Measurements from ENCODE around the gene UPK3A.
A peak's percentile ranks its signal among the peaks of the same experiment; 100 is the strongest.
"Not testable (repeated sequence)": the region's sequence is repeated elsewhere in the genome, so short reads cannot be mapped to it uniquely, and the experiment has no call there.

Gene UPK3A

DNA sequence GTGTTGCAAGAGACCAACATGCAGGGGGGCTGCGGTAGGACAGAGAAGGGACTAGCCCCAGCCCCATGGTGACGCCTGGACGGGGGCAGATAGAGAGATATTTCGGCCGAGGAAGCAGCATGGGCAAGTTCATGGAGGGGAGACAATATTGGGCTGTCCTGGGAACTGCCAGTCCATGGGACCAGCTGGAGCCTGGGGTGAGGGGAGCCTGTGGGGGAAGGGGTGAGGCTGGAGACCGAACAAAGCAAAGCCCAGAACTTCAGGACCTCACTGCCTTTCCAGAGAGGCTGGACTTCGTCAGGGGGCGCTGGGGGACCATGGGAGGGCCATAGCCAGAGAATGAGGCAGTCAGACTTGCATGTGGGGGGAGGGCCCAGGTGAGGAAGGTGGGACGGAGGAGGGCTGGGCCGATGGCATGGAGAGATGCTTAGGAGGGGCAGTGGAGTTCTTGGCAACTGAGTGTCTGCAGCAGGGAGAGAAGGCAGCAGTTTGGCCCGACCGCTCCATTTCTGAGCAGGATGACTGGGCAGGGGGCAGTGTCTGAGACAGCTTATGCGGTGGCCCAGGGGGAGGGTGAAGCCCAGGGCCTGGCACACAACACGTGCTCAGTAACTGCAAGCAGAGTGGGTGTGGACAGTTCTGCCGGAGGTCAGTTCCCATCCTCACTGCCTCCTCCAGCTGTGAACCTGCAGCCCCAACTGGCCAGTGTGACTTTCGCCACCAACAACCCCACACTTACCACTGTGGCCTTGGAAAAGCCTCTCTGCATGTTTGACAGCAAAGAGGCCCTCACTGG, 712 bp downstream of the UPK3A start:
- no peak for DNase-seq

DNA sequence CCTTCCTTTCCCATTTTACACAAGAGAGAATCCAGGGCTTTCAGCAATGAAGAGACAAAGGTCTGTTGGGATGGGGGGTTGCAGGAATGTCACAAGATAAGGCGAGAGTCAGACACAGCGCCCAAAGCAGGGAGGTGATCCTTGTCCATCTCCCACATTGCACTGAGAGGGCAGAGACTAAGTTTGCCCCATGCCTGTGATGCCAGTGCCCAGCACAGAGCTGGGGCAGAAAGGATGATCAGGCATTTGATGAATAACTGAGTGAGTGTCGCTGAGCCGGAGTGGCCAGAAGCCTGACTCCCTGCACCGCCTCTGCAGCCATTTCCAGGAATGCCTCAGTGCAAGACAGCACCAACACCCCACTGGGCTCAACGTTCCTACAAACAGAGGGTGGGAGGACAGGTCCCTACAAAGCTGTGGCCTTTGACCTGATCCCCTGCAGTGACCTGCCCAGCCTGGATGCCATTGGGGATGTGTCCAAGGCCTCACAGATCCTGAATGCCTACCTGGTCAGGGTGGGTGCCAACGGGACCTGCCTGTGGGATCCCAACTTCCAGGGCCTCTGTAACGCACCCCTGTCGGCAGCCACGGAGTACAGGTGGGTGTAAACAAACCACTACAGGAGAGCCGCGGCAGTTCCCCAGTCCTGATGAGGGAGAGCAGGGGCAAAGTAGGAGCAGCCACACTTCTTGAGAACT, 2.3 kb downstream of the UPK3A start:
- DNase-seq: no peak

DNA sequence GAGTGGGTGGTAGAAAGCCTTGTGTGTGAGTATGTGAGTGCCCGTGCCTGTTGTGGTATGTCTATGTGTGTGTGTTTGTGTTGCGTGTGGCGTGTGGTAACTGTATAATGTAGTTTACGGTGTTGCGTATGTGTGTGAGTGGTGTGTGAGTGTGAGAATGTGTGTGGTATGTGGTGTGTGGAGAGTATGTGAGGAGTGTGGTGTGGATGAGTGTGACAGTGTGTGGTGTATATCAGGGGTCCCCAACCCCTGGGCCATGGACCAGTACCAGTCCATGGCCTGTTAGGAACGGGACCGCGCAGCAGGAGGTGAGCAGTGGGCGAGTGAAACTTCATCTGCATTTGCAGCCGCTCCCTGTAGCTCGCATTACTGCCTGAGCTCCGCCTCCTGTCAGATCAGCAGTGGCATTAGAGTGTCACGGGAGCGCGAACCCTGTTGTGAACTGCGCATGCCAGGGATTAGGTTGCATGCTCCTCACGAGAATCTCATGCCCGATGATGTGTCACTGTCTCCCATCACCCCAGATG, 5.7 kb downstream of the UPK3A start:
- DNase-seq: no peak

DNA sequence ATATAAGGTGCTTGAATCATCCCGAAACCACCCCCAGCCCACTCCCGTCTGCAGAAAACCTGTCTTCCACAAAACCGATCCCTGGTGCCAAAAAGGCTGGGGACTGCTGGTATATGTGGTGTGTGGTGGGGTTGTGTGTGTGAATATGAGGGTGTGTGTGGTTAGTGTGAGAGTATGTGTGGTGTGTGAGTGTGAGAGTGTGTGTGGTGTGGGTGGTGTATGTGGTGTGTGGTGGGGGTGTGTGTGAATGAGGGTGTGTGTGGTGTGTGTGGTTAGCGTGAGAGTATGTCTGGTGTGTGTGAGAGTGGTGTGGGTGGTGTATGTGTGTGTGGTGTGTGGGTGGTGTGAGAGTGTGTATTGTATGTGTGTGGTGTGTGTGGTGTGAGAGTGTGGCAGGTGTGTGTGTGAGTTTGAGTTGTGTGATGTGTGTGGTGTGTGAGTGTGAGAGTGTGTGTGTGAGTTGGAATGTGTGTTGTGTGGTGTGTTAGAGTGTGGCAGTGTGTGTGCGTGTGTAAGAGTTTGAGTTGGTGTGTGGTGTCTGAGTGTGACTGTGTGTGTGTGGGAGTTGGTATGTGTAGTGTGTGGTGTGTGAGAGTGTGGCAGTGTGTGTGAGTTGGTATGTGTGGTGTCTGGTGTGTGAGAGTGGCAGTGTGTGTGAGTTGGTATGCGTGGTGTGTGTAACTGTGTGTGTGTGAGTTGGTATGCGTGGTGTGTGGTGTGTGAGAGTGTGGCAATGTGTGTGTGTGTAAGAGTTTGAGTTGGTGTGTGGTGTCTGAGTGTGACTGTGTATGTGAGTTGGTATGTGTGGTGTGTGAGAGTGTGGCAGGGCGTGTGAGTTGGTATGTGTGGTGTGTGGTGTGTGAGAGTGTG, 6.5 kb downstream of the UPK3A start:
- no peak for DNase-seq

DNA sequence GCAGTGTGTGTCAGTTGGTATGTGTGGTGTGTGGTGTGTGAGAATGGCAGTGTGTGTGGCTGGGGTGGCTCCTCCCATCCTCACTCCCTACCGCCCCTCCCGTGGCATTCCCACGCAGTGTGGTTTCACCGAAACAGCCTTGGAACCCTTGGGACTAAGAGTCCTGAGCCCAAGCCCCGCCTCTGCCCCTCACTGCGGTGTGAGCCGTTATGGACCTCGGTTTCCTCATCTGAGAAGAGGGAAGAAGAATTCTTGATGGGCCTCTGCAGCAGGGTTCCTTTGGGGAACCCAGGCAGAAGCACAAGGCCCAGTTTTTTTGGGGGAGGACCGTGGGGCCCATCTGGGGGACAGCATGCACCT, 7.2 kb downstream of the UPK3A start:
- DNase-seq: no peak

DNA sequence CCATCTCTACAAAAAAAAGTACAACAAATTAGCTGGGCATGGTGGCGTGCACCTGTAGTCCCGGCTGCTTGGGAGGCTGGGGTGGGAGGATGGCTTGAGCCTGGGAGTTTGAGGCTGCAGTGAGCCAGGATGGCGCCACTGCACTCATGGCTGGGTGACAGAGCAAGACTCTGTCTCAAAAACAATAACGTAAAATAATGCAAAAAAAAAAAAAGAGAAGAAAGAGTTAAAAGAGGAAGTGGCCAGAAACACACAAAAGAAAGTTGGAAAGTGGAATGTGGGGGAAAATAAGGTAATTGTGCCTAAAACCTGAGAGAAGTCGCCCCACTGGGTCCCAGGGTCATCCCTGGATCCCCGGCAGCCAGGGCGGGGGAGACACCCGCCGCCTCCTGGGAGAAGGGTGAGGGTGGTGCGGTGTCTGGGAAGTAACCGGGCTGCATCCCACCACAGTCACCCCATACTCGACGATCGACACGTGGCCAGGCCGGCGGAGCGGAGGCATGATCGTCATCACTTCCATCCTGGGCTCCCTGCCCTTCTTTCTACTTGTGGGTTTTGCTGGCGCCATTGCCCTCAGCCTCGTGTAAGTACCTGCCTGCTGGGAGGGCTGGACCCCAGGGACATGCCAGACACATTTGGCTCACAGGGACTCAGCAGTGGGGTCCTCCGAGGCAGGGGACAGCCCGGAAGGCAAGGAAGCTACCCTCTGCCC, 8.1 kb downstream of the UPK3A start:
- no peak for DNase-seq

DNA sequence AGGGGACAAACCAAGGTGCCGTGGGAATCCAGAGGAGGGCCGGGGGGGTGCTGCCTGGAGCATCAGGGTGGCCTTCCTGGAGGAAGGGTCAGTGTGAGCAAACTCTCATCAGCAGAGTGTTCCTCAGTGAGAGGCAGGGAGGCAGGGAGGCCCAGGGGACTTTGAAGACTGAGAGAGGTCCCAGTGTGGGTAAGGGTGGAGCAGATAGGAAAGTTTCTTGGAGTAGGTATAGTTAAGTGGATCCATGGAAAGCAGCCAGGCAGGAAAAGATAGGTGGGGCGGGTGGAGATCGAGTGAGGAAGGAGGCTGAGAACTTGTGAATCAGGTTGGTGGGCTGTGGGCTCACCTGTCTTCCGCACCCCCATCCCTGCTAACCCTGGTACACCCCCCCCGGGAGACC, 9.3 kb downstream of the UPK3A start:
- DNase-seq: no peak

DNA sequence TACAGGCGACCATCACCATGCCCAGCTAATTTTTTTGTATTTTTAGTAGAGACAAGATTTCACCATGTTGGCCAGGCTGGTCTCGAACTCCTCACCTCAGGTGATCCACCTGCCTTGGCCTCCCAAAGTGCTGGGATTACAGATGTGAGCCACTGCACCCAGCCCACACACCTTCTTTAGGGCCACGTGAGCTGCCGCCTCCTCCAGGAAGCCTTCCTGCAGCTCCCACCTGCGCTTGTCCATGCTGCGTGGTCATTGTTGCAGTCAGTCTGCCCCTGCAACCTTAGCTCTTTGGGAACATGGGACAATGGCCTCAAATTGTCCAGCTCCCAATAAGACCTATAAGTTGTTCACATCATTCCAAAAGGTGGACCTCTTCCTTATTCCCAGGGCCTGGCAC, 10.3 kb downstream of the UPK3A start:
- DNase-seq: not testable (repeated sequence)

DNA sequence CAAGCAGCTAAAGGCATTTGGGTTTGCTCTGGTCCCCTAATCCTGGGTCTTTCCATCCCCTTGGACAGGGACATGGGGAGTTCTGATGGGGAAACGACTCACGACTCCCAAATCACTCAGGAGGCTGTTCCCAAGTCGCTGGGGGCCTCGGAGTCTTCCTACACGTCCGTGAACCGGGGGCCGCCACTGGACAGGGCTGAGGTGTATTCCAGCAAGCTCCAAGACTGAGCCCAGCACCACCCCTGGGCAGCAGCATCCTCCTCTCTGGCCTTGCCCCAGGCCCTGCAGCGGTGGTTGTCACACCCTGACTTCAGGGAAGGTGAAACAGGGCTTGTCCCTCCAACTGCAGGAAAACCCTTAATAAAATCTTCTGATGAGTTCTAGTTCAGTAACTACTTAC, 10.7 kb downstream of the UPK3A start:
- DNase-seq: no peak

DNA sequence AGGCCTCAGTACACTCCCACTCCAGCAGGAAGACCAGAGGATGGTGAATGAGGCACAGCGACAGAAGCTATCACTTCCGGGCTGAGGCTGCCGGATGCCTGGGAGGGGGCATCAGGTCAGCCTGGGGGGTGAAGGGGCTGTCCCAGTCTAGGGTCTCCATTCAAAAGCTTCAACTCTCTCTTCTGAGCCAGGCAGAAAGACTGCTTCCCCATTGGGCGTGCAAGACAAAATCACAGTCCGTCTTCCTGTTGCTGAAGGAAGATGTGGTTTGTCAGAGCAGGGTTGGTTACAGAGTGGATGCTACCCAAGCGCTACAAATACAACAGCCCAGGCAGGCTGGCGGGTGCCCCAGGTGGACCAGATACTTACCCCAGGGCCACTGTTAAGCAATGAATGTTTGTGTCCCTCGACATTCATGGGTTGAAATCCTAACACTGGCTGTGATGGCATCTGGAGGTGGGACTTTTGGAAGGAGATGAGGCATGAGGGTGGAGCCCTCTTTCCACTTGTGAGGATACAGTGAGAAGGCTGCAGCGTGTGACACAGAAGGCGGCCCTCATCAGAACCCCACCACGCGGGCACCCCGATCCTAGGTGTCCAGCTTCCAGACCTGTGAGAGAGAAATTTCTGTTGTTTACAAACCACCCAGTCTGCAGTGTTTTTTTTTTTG, 12.0 kb downstream of the UPK3A start:
- DNase-seq: peak; percentile 40

DNA sequence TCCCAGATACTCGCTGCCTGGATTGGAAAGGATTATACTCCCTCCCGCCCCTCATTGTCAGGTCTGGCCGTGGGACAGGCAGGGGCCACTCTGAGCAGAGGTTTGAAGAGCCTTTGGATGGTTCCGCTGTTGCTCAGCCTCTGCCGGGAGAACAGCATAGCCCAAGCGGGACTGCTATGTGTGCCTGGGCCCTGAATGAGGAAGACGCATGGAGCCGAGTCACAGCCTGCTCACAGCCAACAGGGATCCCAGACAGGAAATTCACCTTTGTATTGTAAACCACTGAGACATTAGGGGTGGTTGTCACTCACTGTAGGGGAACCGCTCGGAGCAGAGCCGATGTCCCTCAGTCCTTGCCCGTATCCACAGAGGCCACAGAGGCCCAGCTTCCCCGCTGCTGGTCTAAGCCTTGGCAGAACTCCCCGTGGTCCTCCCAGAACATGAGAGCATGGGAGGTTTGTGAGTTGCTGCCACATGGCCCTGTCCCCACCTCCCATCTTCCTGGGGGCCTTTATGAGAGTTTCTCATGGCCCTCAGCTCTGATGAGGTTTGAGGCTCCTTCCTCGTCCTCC, 14.3 kb downstream of the UPK3A start:
- no peak for DNase-seq

DNA sequence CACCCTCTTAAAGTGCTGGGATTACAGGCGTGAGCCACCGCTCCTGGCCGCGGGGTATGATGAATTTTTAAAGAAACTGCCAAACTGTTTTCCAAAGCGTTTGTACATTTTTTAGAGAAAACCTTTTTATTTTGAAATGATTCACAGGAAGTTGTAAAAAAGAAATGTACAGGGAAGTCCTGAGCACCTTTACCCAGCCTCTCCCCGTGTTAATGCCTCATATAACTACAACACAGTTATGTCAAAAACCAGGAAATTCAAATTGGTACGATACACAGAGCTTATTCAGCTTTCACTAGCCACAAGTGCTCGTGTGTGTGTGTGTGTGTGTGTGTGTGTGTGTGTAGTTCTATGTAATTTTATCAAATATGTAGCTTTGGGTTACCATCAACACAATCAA, 18.0 kb downstream of the UPK3A start:
- no peak for DNase-seq

DNA sequence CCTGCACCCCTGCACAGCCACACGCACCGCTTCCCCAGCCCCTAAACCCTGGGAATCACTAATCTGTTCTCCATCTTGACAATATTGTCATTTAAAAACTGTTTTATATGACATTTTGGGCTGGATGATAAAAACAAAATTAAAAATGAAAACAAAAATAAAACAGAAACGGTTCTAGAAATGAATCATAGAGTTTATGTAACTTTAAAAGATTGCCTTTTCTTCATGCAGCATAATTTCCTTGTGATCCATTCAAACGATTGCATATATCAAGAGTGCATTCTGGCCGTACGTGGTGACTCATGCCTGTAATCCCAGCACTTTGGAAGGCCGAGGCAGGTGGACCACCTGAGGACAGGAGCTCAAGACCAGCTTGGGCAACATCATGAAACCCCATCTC, 18.4 kb downstream of the UPK3A start:
- DNase-seq: no peak

DNA sequence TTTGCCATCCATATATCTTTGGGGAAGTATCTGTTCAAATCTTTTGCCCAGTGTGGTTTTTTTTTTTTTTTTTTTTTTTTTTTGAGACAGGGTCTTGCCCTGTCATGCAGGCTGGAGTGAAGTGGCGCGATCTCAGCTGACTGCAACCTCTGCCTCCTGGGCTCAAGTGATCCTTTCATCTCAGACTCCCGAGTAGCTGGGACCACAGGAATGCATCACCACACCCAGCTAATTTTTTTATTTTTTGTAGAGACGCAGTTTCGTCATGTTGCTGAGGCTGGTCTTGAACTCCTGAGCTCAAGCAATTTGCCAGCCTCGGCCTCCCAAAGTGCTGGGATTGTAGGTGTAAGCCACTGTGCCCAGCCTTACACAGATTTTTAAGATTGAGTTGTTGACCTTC, 20.2 kb downstream of the UPK3A start:
- no peak for DNase-seq

DNA sequence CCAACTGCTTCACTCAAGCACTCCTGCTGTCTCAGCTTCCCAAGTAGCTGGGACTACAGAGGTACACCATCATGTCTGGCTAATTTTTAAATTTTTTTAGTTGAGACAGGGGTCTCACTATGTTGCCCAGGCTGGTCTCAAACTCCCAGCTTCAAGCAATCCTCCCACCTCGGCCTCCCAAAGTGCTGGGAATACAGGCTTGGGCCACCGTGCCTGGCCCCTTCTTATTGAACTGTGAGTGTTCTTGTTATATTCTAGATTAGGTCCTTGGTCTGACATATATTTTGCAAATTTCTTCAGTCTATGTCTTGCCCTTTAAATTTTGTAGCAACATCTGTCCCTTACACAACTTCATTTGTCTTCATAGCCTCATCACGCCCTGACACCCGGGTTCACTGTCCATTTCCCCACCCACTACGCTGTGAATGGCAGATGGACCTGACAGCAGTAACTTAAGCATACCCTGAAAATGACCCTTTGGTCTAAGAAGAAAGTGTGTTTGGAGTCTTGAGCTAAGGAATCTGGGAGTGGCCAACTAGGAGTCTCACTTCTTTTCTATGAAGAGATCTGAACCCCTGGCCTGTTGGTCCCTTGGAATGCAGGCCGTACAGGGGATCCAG, 20.8 kb downstream of the UPK3A start:
- no peak for DNase-seq

DNA sequence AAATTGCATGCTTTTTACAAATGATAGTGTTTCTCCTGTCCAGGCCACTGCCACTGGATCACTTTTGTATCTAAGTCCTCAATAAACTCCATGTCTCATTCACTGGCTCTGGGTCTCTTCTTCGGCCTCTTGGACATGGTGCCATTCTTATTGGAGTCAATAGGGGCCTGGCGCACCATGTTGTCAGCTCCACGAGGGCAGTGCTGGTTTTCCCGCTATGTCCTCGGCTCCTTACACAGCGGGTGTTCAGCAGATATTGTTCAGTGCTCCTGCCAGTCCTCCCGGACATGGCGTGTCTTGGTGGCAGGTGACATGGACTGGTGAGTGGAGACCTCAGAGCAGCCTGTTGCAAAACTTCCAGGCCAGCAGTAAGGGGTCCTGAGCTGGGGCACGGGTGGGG, 21.4 kb downstream of the UPK3A start:
- DNase-seq: no peak

DNA sequence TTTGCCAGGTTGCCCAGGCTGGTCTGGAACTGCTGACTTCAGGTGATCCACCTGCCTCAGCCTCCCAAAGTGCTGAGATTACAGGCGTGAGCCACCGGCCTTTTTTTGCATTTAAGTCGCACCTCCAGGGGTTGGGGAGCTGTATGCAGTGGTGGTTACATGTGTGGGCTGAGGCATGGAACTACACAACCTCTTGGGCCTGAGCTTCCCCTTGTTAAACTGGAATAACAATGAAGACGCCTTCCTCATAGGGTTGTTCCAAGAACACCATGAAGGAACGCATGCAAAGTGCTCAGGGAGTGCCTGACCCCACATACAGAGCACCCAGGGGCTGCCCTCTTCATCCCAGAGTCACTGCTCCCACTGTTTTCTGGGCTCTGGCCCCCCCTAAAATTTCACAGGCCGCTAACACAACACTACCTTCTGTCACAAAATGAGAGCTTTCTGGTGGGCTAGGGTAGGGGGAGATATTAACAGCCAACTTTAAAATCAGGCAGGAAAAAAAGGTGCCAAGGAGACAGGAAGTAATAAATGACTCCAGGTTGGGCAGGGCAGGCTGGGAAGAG, 23.7 kb downstream of the UPK3A start:
- no peak for DNase-seq

DNA sequence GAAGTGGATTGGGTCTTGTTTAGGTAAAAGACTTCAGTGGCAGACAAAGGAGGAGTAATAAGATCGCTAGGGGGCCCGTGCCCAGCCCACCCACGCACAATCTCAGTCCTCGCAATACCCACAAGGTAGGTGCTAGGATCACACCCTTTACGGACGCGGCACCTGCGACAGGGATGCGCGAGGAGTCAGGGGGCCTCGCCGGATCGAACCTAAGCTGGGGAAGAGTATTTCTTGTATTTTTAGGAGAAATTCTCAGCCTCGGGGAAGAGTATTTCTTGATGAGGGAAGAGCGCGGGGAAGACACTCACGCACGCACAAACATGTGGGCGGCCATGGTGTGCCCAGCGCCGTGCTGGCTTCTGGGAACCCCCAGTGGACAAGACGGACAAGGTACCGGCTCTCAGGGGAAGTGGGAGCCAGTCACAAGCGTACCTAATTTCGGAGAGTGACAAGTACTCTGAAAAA, 24.2 kb downstream of the UPK3A start:
- no peak for DNase-seq

DNA sequence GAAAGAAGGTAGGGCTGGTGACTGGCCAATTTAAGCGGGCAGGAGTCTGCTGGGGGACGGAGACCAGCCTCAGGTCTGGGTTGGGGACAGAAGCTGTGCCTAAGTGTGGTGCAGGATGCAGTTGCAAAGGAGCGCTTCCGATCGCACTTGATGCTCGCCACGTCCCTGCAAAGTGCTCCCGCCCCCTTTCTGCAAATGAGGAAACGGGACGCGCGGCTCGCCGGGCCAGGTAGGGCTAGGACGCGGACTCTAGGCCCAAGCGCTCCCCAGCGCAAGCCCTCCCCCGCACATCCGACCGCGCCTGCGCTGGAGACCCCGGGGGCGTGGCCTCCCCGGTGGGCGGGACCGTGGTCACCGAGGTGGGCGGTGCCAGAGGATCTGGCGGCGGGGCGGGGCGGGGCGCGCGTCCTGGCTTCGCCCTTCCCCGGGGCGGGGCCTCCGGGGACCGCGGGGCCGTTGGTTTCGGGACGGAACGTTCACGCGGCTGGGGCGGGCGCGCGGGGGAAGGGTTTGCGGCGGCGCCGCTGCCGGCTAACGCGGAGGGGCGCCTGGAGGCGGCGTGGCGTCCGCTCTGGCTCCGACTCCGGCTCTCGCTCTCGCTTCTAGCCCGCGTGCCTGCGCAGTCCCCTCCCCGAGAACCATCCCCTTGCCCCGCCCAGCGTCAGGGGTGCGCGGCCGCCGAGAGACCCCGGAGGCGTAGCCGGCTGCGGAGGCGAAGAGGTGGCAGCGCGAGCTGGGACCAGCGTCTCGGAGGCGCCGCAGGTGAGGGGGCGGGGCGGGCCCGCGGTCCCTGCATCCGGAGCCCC, 24.9 kb downstream of the UPK3A start, which contains the start of gene FAM118A:
Gene FAM118A (plus strand): TSS at position 513 of the 806 bp plus-strand sequence. CDS start 12,446 bp downstream, outside the sequence.
- peak; percentile 98 for DNase-seq
